ENCODE measurements around the gene RARA. TPM values are rescaled to one million over a fixed set of nuclear protein-coding genes. Genes with fewer than 3 reads are reported as not detected.

RARA gene
- total RNA-seq, 1 donor from 2014 or later = 38.8 TPM

GRCh38 chr17:40309949-40310510 is 1.1 kb downstream of the RARA start:
- H3K36me3 Mint-ChIP-seq (ENCODE audit: low read depth, unreplicated experiment) = peaks cover 2% of the 10 kb centered on the region
- Histone ChIP-seq H3K9ac (ENCODE audit: low read length) (no peak overlapping the region), H3K4me3 (ENCODE audit: insufficient read depth, low read depth, low read length) (no peak overlapping the region), H3K9me3 (ENCODE audit: insufficient read depth, low read depth, low read length) (no peaks in the 10 kb centered on the region), H3K27me3 (ENCODE audit: insufficient read depth, low read length) (no peaks in the 10 kb centered on the region), H2AFZ (ENCODE audit: low read depth, low read length) (no peak overlapping the region), H4K20me1 (ENCODE audit: insufficient read depth, low read length) (no peaks in the 10 kb centered on the region), H3K36me3 (ENCODE audit: insufficient read depth, low read length) (no peaks in the 10 kb centered on the region), H3K79me2 (ENCODE audit: insufficient read depth, low read length) (no peaks in the 10 kb centered on the region), H3K4me2 (ENCODE audit: low read length) (no peak overlapping the region), H3K4me1 (ENCODE audit: insufficient read depth, low read length) (peaks cover 64% of the 10 kb centered on the region), H3K27ac (ENCODE audit: low read depth, low read length) (no peak overlapping the region)
- H3K27me3 Mint-ChIP-seq (ENCODE audit: low read depth, unreplicated experiment) = no peaks in the 10 kb centered on the region
- peaks cover 34% of the 10 kb centered on the region for H3K4me1 Mint-ChIP-seq (ENCODE audit: low read depth, unreplicated experiment)
- H3K27ac Mint-ChIP-seq (ENCODE audit: unreplicated experiment) = peak overlapping the region; percentile 66
- no peak for TF ChIP-seq EZH2 (IDR thresholded peaks at IDR 0.05; ENCODE audit: insufficient read depth, low read length)
- no peak for TF ChIP-seq CTCF (IDR thresholded peaks at IDR 0.05; ENCODE audit: insufficient read depth, low read depth, low read length)
- DNase-seq (ENCODE audit: low read depth) (no peak), FAIRE-seq (no peak)
- H3K9me3 Mint-ChIP-seq (ENCODE audit: unreplicated experiment) = no peaks in the 10 kb centered on the region
- no peak overlapping the region for H3K4me3 Mint-ChIP-seq (ENCODE audit: unreplicated experiment)

GRCh38 chr17:40310882-40311391 is 2.0 kb downstream of the RARA start:
- TF ChIP-seq EZH2 (IDR thresholded peaks at IDR 0.05; ENCODE audit: insufficient read depth, low read length) (no peak), CTCF (IDR thresholded peaks at IDR 0.05; ENCODE audit: insufficient read depth, low read depth, low read length) (no peak)
- Mint-ChIP-seq H3K27ac (ENCODE audit: unreplicated experiment) (no peak overlapping the region), H3K36me3 (ENCODE audit: low read depth, unreplicated experiment) (peaks cover 2% of the 10 kb centered on the region), H3K4me1 (ENCODE audit: low read depth, unreplicated experiment) (peaks cover 41% of the 10 kb centered on the region), H3K4me3 (ENCODE audit: unreplicated experiment) (no peak overlapping the region), H3K27me3 (ENCODE audit: low read depth, unreplicated experiment) (no peaks in the 10 kb centered on the region), H3K9me3 (ENCODE audit: unreplicated experiment) (no peaks in the 10 kb centered on the region)
- peak overlapping the region; percentile 18 for H3K4me2 ChIP-seq (ENCODE audit: low read length)
- no peaks in the 10 kb centered on the region for H3K27me3 ChIP-seq (ENCODE audit: insufficient read depth, low read length)
- no peaks in the 10 kb centered on the region for H3K9me3 ChIP-seq (ENCODE audit: insufficient read depth, low read depth, low read length)
- no peaks in the 10 kb centered on the region for H3K36me3 ChIP-seq (ENCODE audit: insufficient read depth, low read length)
- no peak overlapping the region for H3K9ac ChIP-seq (ENCODE audit: low read length)
- FAIRE-seq (no peak), DNase-seq (ENCODE audit: low read depth) (no peak)
- no peak overlapping the region for H2AFZ ChIP-seq (ENCODE audit: low read depth, low read length)
- H3K4me1 ChIP-seq (ENCODE audit: insufficient read depth, low read length) = peaks cover 73% of the 10 kb centered on the region
- H4K20me1 ChIP-seq (ENCODE audit: insufficient read depth, low read length) = no peaks in the 10 kb centered on the region
- H3K79me2 ChIP-seq (ENCODE audit: insufficient read depth, low read length) = no peaks in the 10 kb centered on the region
- H3K27ac ChIP-seq (ENCODE audit: low read depth, low read length) = no peak overlapping the region
- H3K4me3 ChIP-seq (ENCODE audit: insufficient read depth, low read depth, low read length) = no peak overlapping the region

GRCh38 chr17:40311575-40311974 is 2.6 kb downstream of the RARA start:
- Histone ChIP-seq H2AFZ (ENCODE audit: low read depth, low read length) (no peak overlapping the region), H3K27me3 (ENCODE audit: insufficient read depth, low read length) (no peaks in the 10 kb centered on the region), H3K79me2 (ENCODE audit: insufficient read depth, low read length) (no peaks in the 10 kb centered on the region), H3K9ac (ENCODE audit: low read length) (no peak overlapping the region), H4K20me1 (ENCODE audit: insufficient read depth, low read length) (no peaks in the 10 kb centered on the region), H3K4me3 (ENCODE audit: insufficient read depth, low read depth, low read length) (no peak overlapping the region), H3K9me3 (ENCODE audit: insufficient read depth, low read depth, low read length) (no peaks in the 10 kb centered on the region), H3K36me3 (ENCODE audit: insufficient read depth, low read length) (no peaks in the 10 kb centered on the region), H3K27ac (ENCODE audit: low read depth, low read length) (no peak overlapping the region), H3K4me1 (ENCODE audit: insufficient read depth, low read length) (peaks cover 75% of the 10 kb centered on the region), H3K4me2 (ENCODE audit: low read length) (peak overlapping the region; percentile 18)
- no peak overlapping the region for H3K27ac Mint-ChIP-seq (ENCODE audit: unreplicated experiment)
- H3K4me1 Mint-ChIP-seq (ENCODE audit: low read depth, unreplicated experiment) = peaks cover 47% of the 10 kb centered on the region
- H3K4me3 Mint-ChIP-seq (ENCODE audit: unreplicated experiment) = no peak overlapping the region
- H3K27me3 Mint-ChIP-seq (ENCODE audit: low read depth, unreplicated experiment) = no peaks in the 10 kb centered on the region
- TF ChIP-seq CTCF (IDR thresholded peaks at IDR 0.05; ENCODE audit: insufficient read depth, low read depth, low read length) (no peak), EZH2 (IDR thresholded peaks at IDR 0.05; ENCODE audit: insufficient read depth, low read length) (no peak)
- peaks cover 2% of the 10 kb centered on the region for H3K36me3 Mint-ChIP-seq (ENCODE audit: low read depth, unreplicated experiment)
- DNase-seq (ENCODE audit: low read depth) (no peak), FAIRE-seq (no peak)
- H3K9me3 Mint-ChIP-seq (ENCODE audit: unreplicated experiment) = no peaks in the 10 kb centered on the region
